ENCODE measurements around the gene SFMBT1.

The SFMBT1 gene, protein sequence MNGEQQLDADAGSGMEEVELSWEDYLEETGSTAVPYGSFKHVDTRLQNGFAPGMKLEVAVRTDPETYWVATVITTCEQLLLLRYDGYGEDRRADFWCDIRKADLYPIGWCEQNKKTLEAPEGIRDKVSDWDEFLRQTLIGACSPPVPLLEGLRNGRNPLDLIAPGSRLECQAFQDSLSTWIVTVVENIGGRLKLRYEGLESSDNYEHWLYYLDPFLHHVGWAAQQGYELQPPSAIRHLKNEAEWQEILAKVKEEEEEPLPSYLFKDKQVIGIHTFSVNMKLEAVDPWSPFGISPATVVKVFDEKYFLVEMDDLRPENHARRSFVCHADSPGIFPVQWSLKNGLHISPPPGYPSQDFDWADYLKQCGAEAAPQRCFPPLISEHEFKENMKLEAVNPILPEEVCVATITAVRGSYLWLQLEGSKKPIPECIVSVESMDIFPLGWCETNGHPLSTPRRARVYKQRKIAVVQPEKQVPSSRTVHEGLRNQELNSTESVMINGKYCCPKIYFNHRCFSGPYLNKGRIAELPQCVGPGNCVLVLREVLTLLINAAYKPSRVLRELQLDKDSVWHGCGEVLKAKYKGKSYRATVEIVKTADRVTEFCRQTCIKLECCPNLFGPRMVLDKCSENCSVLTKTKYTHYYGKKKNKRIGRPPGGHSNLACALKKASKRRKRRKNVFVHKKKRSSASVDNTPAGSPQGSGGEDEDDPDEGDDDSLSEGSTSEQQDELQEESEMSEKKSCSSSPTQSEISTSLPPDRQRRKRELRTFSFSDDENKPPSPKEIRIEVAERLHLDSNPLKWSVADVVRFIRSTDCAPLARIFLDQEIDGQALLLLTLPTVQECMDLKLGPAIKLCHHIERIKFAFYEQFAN

DNA sequence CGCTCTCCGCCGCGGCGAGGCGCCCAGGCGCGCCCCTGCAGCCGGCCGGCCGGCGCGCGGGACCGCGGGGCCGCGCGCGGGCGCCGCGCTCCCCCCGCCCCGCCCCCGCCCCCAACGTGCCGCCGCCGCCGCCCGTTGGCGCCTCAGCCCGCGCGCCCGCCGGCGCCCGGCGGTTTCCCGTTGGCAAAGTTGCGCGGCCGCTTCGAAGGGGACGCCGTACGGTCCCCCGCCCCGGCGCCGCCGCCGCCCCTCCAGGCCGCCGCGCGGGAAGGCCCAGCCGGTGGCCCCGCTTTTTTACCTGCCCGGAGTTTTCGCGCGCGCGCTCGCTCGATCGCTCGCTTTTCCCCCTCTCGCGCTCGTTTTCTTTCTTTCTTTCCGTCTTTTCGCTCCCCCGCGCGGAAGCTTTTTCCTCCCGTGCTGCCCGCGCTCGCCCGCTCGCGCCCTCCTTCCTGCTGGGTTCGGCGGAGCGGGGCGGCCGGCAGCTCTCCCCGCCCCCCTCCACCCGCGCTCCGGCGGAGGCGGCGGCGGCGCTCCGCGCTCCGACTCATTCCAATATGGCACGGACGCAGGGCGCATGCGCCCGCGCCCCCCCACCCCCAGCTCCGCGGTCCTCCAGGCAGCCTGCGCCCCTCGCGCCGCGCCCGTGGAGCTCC lies at the start of gene SFMBT1:
Gene SFMBT1, minus strand, starts transcription at position 556 of the 653 bp plus-strand sequence. CDS start 76,945 bp downstream, outside the sequence.
- DNase-seq: peak in 1 of 2 experiments; percentile 42

- peak; percentile 46 to 47 for DNase-seq
These were observed 47.1 kb upstream of the SFMBT1 start for GRCh38 chr3:53092942-53093341.

GRCh38 chr3:53092216-53092615 lies 46.3 kb upstream of the SFMBT1 start:
- DNase-seq: no peak

GRCh38 chr3:53091011-53091410 lies 45.1 kb upstream of the SFMBT1 start:
- DNase-seq: no peak

GRCh38 chr3:53089511-53089910 lies 43.6 kb upstream of the SFMBT1 start:
- DNase-seq: no peak

GRCh38 chr3:53085476-53085875 lies 39.6 kb upstream of the SFMBT1 start:
- no peak for DNase-seq

DNA sequence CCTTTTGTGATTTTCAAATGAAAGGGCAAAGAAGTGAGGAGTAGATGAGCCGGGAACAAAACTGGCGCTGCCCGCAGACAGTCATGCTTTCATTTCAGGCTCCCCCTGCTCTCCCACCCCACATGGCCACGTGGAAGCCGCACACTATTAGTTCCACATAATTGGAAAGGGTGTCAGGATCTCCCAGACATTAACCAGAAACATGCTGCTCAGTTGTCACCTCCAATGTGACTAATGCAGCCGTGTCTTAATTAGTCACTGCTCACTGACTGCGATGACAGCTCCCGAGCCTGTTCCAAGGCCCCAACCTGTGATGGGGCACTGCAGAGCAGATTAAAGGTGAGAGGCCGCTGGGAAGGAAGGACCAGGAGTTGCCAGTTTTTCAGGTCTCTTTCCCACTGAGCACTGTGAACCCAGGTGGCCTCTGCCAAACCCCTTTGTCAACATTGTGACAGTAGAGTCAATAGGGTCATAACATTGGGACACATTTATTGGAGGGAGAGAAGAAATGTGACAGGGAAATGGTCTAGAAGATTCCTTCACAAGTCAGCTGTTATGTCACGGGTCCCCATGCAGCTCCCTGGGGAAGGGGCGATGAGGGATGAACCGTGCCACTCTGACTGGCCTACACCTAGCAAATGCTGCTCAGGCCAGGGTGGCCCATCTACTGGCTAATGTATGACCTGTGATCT lies 38.6 kb upstream of the SFMBT1 start:
- no peak for DNase-seq

GRCh38 chr3:53083949-53084309 lies 38.1 kb upstream of the SFMBT1 start:
- no peak for DNase-seq

DNA sequence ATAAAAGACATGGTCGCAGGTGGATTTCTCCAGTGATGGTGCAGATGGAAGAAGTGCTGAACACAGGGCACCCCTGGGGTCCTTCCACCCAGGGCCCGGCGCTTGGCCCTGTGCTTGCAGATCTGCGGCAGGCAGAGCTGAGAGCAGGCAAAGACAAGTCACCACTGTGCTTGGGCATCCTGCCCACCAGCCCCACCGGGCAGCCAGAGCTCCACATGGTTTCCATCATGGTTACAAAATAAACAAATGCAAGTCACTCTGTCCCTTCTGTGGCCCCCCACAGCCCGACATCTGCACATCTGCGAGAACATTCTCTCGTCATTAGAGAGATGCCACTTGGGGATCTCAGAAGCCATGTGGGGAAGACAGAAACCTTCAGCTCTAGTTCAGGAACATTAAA lies 37.6 kb upstream of the SFMBT1 start:
- no peak for DNase-seq

GRCh38 chr3:53082736-53083135 lies 36.9 kb upstream of the SFMBT1 start:
- DNase-seq: no peak

DNA sequence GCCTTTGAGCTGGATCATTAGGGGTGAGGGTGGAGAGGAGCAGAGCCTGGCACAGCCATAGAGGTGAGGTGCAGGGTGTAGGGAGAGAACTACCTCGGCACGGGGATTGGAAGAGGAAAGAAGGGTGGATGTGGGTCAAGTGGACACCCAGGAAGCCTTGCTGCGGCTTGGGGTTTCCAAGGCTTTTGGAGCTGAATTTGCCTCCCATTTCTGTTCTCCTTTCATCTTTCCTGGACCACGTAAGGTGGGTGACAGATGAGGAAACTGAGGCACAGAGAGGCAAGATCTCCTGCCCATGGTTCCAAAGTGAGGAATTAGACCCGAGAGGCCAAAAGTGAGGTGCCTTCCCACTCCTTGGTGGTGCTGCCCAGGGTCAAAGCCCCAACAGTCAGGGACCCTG lies 35.4 kb upstream of the SFMBT1 start:
- DNase-seq: no peak

DNA sequence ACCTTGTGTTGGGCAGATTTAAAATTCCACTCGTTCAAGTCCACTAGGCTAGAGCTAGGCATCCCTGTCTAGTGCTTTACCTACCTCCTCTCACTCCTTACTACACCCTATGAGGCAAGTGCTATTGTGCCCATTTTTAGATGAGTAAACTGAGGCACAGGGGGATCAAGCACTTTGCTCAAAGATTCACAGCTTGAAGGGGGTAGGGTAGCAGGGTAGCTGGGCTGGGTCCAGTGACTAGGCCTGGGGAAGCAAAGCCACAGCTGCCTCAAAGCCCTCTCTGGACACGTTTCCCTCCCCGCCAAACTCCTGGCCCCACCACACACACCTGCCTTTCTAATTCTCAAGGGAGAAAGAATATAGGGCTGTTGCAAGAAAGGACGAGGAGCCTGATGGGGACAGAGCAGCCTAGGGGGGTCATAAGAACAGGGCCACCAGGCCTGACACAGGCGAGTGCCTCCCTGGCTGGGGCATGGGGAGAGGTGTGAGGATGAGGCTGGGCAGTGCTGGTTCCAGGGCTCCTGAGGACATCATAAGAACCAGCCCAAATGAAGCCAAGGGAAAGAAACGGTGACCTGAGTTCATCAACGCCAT lies 34.8 kb upstream of the SFMBT1 start:
- DNase-seq: no peak

DNA sequence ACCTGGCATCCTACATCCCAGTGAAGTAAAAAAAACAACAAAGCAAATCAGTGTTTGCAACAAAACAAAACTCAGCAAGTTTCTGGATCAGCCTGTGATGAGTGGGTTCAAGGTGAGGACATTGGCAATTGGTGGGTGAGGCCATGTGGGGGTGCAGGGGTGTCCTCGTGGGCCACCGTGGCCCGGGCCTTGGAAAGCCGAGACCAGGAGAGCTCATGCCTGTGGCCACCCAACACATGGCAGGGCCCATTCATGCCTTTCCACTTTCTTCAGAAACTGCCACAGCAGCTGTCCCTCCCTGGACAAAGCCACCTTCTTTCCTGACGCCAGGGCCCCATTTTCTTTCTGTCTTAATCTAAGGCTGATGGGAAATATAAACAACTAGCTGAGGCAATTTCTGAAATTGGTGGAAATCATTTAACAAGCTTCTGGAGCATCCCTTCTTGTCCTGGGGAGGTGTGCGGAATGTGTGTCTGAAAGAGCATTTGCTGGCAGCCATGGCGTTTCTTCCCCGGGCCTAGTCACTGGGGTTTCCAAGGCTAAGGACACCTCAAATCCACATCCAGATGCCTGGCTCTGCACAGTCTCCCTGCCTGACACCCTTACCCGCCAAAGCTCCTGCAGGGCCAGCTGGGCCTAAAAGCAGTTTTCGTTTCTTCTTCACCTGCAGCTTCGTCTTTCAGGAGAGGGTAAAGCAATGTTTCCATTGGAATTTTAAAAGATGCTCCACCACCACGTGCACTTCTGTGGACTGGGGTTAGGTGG lies 34.1 kb upstream of the SFMBT1 start:
- no peak for DNase-seq

GRCh38 chr3:53079147-53079546 lies 33.3 kb upstream of the SFMBT1 start:
- DNase-seq: no peak

DNA sequence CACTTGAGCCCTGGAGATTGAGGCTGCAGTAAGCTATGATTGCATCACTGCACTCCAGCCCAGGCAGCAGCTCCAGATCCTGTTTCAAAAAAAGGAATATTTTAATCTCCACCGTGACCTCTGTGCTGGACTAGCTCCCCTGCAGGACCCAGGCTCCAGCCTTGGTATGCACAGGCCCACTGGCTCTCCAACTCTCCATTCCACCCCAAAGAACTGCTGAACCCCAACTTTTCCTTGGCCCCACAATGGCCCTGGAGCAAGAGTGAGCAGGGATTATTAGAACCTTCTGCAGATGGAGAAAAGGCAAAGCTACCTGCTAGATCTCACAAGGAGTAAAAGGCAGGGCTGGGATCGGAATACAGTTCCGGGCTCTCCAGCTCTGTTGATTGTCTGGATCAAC lies 32.8 kb upstream of the SFMBT1 start:
- DNase-seq: no peak

DNA sequence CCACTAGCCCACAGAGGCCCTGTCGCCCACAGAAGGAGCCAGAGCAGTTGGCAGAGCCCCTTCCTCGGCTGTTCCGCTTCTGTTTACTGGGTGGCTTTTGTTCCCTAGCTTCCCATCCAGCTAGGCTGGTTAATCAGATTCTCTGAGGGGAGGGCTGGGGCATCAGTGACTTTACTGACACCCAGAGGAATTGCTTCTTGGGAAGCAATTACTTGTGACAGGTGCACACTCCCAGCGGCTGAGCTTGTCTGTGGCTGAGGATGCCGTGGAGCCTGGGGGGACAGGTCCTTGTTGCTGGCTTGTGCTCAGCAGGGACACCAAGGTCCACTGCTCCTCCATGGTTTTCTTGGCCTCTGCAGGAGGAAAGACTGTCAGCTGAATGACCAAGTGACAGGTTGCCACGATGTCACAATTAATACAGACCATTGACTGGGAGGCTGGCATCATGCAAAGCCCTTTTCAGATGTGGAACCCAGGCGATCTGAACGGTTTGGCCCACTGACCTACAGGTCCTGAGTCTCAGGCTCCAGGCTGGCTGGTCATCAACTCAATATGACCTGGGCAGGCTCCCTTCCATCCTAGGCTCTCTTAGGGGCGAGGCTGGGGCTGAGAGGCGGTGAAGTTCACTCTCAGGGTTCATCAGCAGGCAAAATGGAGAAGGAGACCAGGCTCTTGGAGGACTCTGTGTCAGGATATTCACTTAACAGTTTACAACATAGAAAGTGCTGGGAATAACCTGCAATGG lies 31.8 kb upstream of the SFMBT1 start:
- DNase-seq: no peak

DNA sequence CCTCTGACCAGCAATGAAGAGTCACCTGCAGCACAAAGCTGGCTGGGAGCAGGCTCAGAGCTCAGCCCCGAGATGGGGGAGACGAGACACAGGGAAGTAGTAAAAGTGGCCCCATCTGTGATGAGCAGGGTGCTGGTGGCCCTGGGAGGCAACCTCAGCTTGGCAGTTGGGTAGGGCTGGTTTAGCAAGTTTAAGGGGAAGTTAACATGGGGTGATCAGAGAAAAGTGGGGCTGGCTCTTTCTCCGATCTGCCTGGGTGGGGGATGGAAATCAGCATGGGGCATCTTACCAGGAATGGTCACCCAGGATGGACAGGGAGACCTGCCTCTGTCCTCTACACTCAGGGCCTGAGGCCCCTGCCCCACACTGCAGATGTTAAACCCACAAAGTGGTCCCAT lies 29.9 kb upstream of the SFMBT1 start:
- no peak for DNase-seq

DNA sequence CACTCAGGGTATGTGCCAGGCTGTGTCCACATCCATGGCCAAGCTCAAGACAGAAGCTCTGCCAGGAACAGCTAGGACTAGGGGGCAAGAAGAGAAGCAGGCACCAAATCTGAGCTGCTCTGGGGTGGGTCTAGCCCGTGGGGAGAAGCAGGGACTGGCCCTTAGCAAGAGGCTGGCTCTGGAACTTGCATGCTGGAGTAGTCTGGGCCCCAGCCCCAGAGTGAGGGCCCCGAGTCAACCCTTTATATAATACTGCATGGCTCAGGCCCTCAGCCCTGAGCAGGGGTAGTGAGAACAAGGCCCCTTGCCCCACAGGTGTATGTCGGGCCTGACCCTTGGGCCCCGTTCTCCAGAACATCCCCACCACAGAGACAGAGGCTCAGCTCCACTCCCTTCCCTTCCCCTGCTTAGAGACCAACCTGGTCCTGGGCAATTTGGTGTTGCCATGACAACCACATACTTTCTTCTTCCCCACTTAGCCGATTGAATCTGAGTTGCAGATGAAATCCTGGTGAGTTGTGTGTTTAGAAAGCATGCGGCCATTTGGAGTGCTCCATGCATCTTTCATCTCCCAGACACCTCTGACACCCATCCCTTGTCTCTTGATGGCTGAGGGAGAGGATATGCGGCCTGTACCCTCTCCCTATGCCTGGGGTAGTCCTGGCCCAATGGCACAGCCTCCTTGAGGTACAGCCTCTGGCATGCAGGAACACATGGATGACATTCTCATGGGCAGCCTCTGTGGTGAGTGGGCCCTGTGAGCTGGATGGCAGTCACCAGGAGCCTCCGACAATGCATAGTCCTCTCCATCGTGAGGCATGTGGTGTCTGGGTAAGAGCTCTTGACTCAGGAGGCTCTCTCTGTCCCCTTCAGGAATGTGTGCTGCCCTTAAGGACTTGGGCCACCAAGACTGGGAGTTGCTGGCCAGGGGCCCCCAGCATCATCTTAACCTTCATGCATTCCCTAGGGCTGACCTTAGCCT lies 29.2 kb upstream of the SFMBT1 start:
- DNase-seq: no peak

- DNase-seq: no peak
These were observed 28.5 kb upstream of the SFMBT1 start for GRCh38 chr3:53074366-53074696.
